ENCODE measurements around the gene B3GNT4.

GRCh38 chr12:122189626-122190475 lies 13.7 kb upstream of the B3GNT4 start:
- no peak for TF ChIP-seq POLR2A (IDR thresholded peaks at IDR 0.05)
- TF ChIP-seq CTCF (IDR thresholded peaks at IDR 0.05), result no peak
- TF ChIP-seq EP300 (IDR thresholded peaks at IDR 0.05), result no peak
